HL-60/S4 treated with phorbol 12-myristate 13-acetate at 8.2 ng/mL for 4 days and 3 days (cell line): Measurements from ENCODE around the gene CAMTA1.

Experiments used
- in situ Hi-C: fragments of 300-500 bp; cut with MboI; formaldehyde crosslinking; loops from 2 replicates; pipeline ENCODE4 v1.15.0; 2022; ENCODE audit warnings: low sequenced_read_pairs

Gene CAMTA1

GRCh38 chr1:7050751-7051665 lies 265.8 kb downstream of the CAMTA1 start:
- in situ Hi-C loops, result loop anchor here (25.0 kb wide), 1 partner anchor 339 kb away; the partner anchor contains the start of gene DNAJC11

GRCh38 chr1:7052701-7053100 lies 267.4 kb downstream of the CAMTA1 start:
- in situ Hi-C loops, result loop anchor here (25.0 kb wide), 1 partner anchor 340 kb away; the partner anchor contains the start of gene DNAJC11

GRCh38 chr1:7060745-7061144 lies 275.5 kb downstream of the CAMTA1 start:
- in situ Hi-C loops, result loop anchor here (25.0 kb wide), 1 partner anchor 348 kb away; the partner anchor contains the start of gene DNAJC11

- in situ Hi-C loops, result loop anchor here (25.0 kb wide), 1 partner anchor 350 kb away; the partner anchor contains the start of gene DNAJC11
These were observed 277.2 kb downstream of the CAMTA1 start for GRCh38 chr1:7062346-7063061.

GRCh38 chr1:7063981-7064380 lies 278.7 kb downstream of the CAMTA1 start:
- in situ Hi-C loops, result loop anchor here (25.0 kb wide), 1 partner anchor 352 kb away; the partner anchor contains the start of gene DNAJC11

- in situ Hi-C loops, result loop anchor here (25.0 kb wide), 1 partner anchor 356 kb away; the partner anchor contains the start of gene DNAJC11
These were observed 283.3 kb downstream of the CAMTA1 start for GRCh38 chr1:7068552-7068951.

GRCh38 chr1:7069931-7070330 lies 284.7 kb downstream of the CAMTA1 start:
- in situ Hi-C loops, result loop anchor here (25.0 kb wide), 1 partner anchor 358 kb away; the partner anchor contains the start of gene DNAJC11

GRCh38 chr1:7070389-7071029 lies 285.3 kb downstream of the CAMTA1 start:
- in situ Hi-C loops, result loop anchor here (25.0 kb wide), 1 partner anchor 358 kb away; the partner anchor contains the start of gene DNAJC11

GRCh38 chr1:7076117-7076516 lies 290.9 kb downstream of the CAMTA1 start:
- in situ Hi-C loops, result no loop called here

- in situ Hi-C loops, result no loop called here
These were observed 291.3 kb downstream of the CAMTA1 start for GRCh38 chr1:7076572-7076971.

- in situ Hi-C loops, result no loop called here
These were observed 291.9 kb downstream of the CAMTA1 start for GRCh38 chr1:7077136-7077535.

GRCh38 chr1:7077970-7078369 lies 292.7 kb downstream of the CAMTA1 start:
- in situ Hi-C loops, result no loop called here

- in situ Hi-C loops, result no loop called here
These were observed 294.4 kb downstream of the CAMTA1 start for GRCh38 chr1:7079637-7080036.

GRCh38 chr1:7084232-7084894 lies 299.1 kb downstream of the CAMTA1 start:
- in situ Hi-C loops, result no loop called here

GRCh38 chr1:7085521-7085920 lies 300.3 kb downstream of the CAMTA1 start:
- in situ Hi-C loops, result no loop called here

- in situ Hi-C loops, result no loop called here
These were observed 300.9 kb downstream of the CAMTA1 start for GRCh38 chr1:7086106-7086505.

GRCh38 chr1:7087888-7088287 lies 302.6 kb downstream of the CAMTA1 start:
- in situ Hi-C loops, result no loop called here

GRCh38 chr1:7089497-7089896 lies 304.2 kb downstream of the CAMTA1 start:
- in situ Hi-C loops, result no loop called here

GRCh38 chr1:7093297-7093696 lies 308.0 kb downstream of the CAMTA1 start:
- in situ Hi-C loops, result no loop called here

GRCh38 chr1:7094086-7094485 lies 308.8 kb downstream of the CAMTA1 start:
- in situ Hi-C loops, result no loop called here
